Esophagus squamous epithelium (tissue), 5 donors: Measurements from ENCODE around the gene IGFBP6. TPM values are rescaled to one million over a fixed set of nuclear protein-coding genes. Genes with fewer than 3 reads are reported as not detected.

ENCODE experiments used
- DNase-seq: peaks from one replicate; lab custom pipeline; 2025; lab: John Stamatoyannopoulos, UW
- H3K27ac ChIP-seq, 4 donors: fragments of 200-600 bp; sonication (generic); one replicate each; pipeline ENCODE4 v1.5.1; 2016 to 2019; ENCODE audit warnings: mild to moderate bottlenecking in 1 of 4
- H3K27me3 ChIP-seq, 4 donors: fragments of 200-600 bp; sonication (generic); 1 replicate in 3 of 4; 2 replicates in 1 of 4; pipeline versions ENCODE4 v1.5.1 to v1.6.0; 2017 to 2021; ENCODE audit warnings: antibody characterized with exemption in 1 of 4
- H3K36me3 ChIP-seq, 3 donors: fragments of 200-600 bp; sonication (generic); one replicate each; pipeline ENCODE4 v1.5.1; 2016 to 2019
- H3K4me1 ChIP-seq, 3 donors: fragments of 200-600 bp; sonication (generic); one replicate each; pipeline ENCODE4 v1.5.1; 2017 to 2019
- H3K4me3 ChIP-seq, 4 donors: fragments of 200-600 bp; sonication (generic); 1 replicate in 3 of 4; 2 replicates in 1 of 4; pipeline ENCODE4 v1.5.1; 2016 to 2019; ENCODE audit warnings: mild to moderate bottlenecking in 2 of 4, moderate library complexity in 1 of 4
- H3K9me3 ChIP-seq, 3 donors: fragments of 200-600 bp; sonication (generic); one replicate each; pipeline ENCODE4 v1.5.1; 2016 to 2019
- POLR2A ChIP-seq, 4 donors: fragments of 450-650 bp; IDR thresholded peaks; one replicate each; pipeline ENCODE4 v1.6.1; 2017; ENCODE audit warnings: antibody characterized with exemption in 4 of 4, mild to moderate bottlenecking in 4 of 4, moderate library complexity in 3 of 4
- WGBS, 2 donors: methylation state at CpG; one replicate each; pipeline ENCODE4 v1.1.5; 2018; 5-methylcytosine and 5-hydroxymethylcytosine counted together
- intact Hi-C: fragments of 100-400 bp; cut with DNase I; formaldehyde crosslinking; loops from one replicate; pipeline ENCODE4 v1.15.0; 2022
- total RNA-seq, 4 donors: library from RNA; depleted of rRNA; stranded (reverse); fragments of >200 nt; gene quantifications; one replicate each; pipeline ENCODE4 v1.1.0, GENCODE V29; 2016
- TF ChIP-seq, protein P1 (sequence below), 6 experiments: fragments of 450-650 bp in 4 of 6; fragments of 200-600 bp in 2 of 6; sonication (generic) in 2 of 6; IDR thresholded peaks; one replicate each; pipeline ENCODE4 v1.5.1; 2016 to 2019; ENCODE audit warnings: antibody characterized with exemption in 6 of 6, mild to moderate bottlenecking in 4 of 6, moderate library complexity in 4 of 6
- donor health status: DM: yes; HTN: yes; CAD: no.

Gene IGFBP6
- total RNA-seq, 4 donors from 2014 or later, result 34.5 to 506 (median 94.0) TPM

DNA sequence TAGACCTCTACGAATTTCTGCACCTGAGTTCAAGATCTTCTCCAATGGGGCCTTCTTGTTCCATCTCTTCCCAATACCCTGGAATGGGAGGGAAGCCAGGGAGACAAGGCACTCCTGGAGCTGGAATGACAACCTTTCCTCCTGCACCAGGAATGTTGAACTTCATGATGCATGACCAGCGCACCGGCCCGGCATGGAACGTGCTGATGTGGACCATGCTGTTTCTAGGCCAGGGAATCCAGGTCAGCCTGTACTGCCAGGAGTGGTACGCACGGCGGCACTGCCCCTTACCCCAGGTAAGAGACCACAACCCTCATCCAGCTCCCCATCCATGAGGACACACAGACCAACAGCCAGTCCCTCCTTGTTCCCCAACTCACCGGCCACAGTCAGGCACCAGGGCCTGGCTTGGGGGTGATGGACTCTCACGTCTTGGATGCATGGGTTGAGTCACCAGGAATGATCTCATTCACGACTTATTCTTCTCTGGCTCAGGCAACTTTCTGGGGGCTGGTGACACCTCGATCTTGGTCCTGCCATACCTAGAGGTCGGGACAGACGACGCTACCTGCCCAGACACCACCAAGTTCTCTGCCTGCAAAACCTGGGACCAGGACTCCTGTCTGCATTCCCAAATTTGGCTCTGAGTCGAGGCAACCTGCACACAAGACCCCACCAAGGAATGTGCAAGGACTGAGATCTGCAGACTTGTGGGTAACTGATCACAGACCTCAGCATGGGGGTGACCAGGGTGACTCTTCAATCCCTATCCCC is 26.3 kb downstream of the IGFBP6 start:
- Histone ChIP-seq H3K36me3 (no peaks in the 10 kb centered on the region), H3K9me3 (no peaks in the 10 kb centered on the region), H3K4me3 (no peak overlapping the region), H3K27me3 (no peaks in the 10 kb centered on the region), H3K4me1 (no peaks in the 10 kb centered on the region), H3K27ac (no peak overlapping the region)
- no peak for DNase-seq
- intact Hi-C loops, result no loop called here
- TF ChIP-seq, protein P1, sequence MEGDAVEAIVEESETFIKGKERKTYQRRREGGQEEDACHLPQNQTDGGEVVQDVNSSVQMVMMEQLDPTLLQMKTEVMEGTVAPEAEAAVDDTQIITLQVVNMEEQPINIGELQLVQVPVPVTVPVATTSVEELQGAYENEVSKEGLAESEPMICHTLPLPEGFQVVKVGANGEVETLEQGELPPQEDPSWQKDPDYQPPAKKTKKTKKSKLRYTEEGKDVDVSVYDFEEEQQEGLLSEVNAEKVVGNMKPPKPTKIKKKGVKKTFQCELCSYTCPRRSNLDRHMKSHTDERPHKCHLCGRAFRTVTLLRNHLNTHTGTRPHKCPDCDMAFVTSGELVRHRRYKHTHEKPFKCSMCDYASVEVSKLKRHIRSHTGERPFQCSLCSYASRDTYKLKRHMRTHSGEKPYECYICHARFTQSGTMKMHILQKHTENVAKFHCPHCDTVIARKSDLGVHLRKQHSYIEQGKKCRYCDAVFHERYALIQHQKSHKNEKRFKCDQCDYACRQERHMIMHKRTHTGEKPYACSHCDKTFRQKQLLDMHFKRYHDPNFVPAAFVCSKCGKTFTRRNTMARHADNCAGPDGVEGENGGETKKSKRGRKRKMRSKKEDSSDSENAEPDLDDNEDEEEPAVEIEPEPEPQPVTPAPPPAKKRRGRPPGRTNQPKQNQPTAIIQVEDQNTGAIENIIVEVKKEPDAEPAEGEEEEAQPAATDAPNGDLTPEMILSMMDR (IDR thresholded peaks at IDR 0.05), result no peak
- WGBS, 2 donors, result 71 to 78% methylated on average over 1 to 10 of the region's 16 CpGs

DNA sequence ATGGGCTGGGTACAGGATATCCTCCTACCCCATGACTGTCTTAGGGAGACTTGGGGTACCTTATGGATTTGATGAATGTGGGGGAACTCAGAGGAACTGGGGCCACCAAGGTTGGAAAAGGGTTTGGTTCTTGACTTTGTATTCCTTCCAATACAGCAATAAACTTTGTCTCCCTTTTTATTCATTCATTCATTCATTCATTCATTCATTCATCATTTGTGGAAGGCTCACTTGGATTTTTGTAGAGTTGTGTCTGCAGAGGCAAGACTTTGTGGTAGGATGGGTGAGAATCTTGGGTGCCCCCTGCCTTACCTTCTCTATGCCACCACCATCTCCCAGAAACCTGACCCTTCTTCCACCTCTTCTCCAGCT is 26.9 kb downstream of the IGFBP6 start:
- H3K4me1 ChIP-seq, result no peaks in the 10 kb centered on the region
- DNase-seq, result no peak
- no peaks in the 10 kb centered on the region for H3K36me3 ChIP-seq
- TF ChIP-seq POLR2A (IDR thresholded peaks at IDR 0.05), result no peak
- TF ChIP-seq, protein P1 (IDR thresholded peaks at IDR 0.05), result no peak
- no peak overlapping the region for H3K27ac ChIP-seq
- no peak overlapping the region for H3K4me3 ChIP-seq
- no peaks in the 10 kb centered on the region for H3K27me3 ChIP-seq
- intact Hi-C loops, result no loop called here
- no peaks in the 10 kb centered on the region for H3K9me3 ChIP-seq

DNA sequence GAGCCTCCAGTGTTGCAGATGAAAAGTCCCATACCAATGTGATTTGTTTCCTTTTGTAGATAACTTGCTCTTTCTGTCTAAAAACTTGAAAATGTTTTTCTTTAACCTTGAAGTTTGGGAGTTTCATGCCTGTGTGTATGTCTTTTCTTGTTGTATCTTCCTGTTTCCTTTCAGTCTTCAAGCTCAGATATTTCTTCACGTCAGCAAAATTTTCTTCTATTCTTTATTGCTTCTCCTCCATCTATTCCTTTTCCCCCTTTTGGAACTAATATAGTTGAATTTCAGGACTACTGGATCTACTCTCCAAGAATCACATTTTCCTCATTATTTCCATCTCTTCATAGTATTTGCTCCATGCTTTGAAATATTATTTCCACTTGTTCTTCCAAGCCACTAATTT is 29.7 kb downstream of the IGFBP6 start:
- Histone ChIP-seq H3K9me3 (no peaks in the 10 kb centered on the region), H3K4me3 (no peak overlapping the region), H3K27me3 (no peaks in the 10 kb centered on the region), H3K4me1 (no peaks in the 10 kb centered on the region), H3K36me3 (no peaks in the 10 kb centered on the region), H3K27ac (no peak overlapping the region)
- TF ChIP-seq, protein P1 (IDR thresholded peaks at IDR 0.05), result no peak
- no peak for TF ChIP-seq POLR2A (IDR thresholded peaks at IDR 0.05)
- WGBS, 2 donors, result 71 to 76% methylated on average over 1 of the region's 1 CpG
- DNase-seq, result no peak
- intact Hi-C loops, result no loop called here

DNA sequence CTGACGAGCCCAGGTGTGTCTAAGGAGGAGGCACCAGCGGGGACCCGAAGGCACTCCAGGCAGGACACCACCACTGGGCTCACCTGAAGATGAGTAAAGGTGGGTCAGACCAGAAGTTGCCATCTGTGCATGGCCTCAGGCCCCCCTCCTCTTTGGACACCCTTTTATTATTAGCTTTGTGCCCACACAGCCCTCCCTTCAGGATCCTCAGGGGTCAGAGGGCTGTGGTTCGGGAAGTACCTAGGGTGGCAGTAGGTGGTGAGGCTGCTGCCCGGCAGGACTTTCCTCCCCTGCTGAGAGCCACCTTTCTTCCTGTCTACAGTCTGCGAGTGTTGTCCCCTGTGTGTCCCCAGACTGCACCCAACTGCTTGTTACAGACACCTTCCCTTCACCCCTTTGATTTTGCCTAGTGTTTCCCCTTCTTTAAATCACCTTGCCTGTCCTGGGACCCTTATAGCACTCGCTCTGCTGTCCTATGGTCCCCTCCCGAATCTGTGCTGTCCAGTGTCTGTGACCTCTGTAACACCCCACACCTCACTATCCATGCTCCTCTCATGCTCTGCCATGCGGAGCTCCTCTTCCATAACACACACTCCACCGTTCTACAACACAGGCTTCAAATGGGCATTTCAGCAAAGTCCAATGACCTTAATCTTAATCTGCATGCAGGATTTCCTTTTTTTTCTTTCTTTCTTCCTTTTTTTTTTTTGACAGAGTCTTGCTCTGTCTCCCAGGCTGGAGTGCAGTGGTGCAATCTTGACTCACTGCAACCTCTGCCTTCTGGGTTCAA is 31.5 kb downstream of the IGFBP6 start:
- DNase-seq, result no peak
- intact Hi-C loops, result no loop called here
- Histone ChIP-seq H3K4me1 (no peaks in the 10 kb centered on the region), H3K27ac (no peak overlapping the region), H3K9me3 (no peaks in the 10 kb centered on the region), H3K4me3 (no peak overlapping the region), H3K27me3 (no peaks in the 10 kb centered on the region), H3K36me3 (no peaks in the 10 kb centered on the region)
- 70 to 78% methylated on average over 8 of the region's 10 CpGs for WGBS, 2 donors
- no peak for TF ChIP-seq POLR2A (IDR thresholded peaks at IDR 0.05)
- TF ChIP-seq, protein P1 (IDR thresholded peaks at IDR 0.05), result no peak

DNA sequence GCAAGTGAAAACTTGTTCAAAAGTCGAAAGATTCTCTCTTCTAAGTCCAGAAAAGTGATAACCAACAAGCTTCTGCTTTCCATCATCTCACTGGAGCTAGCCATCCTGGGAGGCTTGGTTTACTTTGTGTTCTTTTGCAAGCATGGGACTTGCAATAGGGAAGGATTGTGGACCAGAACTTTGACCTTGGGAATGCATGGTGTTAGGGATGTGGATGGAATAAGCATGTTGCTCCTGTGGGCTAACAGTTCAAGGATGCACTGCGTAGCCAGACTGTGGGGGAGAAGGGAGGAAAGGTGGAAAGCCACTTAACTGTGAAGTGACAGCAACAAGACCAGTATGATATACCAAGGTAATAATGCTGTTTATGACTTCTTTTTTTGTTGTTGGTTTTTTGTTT is 34.4 kb downstream of the IGFBP6 start:
- no peak overlapping the region for H3K27ac ChIP-seq
- peaks cover 0 to 1% (median 0%) of the 10 kb centered on the region in 3 donors for H3K9me3 ChIP-seq
- intact Hi-C loops, result no loop called here
- no peak for DNase-seq
- no peaks in the 10 kb centered on the region for H3K4me1 ChIP-seq
- TF ChIP-seq, protein P1 (IDR thresholded peaks at IDR 0.05), result no peak
- no peak for TF ChIP-seq POLR2A (IDR thresholded peaks at IDR 0.05)
- H3K27me3 ChIP-seq, result no peaks in the 10 kb centered on the region
- no peaks in the 10 kb centered on the region for H3K36me3 ChIP-seq
- WGBS, 2 donors, result 76 to 78% methylated on average over 2 of the region's 2 CpGs
- no peak overlapping the region for H3K4me3 ChIP-seq
